Measurements from ENCODE around the gene P3H2.
A peak's percentile ranks its signal among the peaks of the same experiment; 100 is the strongest.
"Not testable (repeated sequence)": the region's sequence is repeated elsewhere in the genome, so short reads cannot be mapped to it uniquely, and the experiment has no call there.

P3H2 gene

GRCh38 chr3:189978753-189979152, 141.9 kb downstream of the P3H2 start:
- DNase-seq (ENCODE audit: low spot score), result no peak

- DNase-seq (ENCODE audit: low spot score), result no peak
Measured at GRCh38 chr3:189977174-189977573, 143.5 kb downstream of the P3H2 start.

- no peak for DNase-seq (ENCODE audit: low spot score)
Measured at GRCh38 chr3:189975391-189975990, 145.2 kb downstream of the P3H2 start.

- no peak for DNase-seq (ENCODE audit: low spot score)
Measured at GRCh38 chr3:189974359-189974758, 146.3 kb downstream of the P3H2 start.

GRCh38 chr3:189967254-189967865, 153.3 kb downstream of the P3H2 start:
- DNase-seq (ENCODE audit: low spot score), result peak; percentile 54

- DNase-seq (ENCODE audit: low spot score), result no peak
Measured at GRCh38 chr3:189966843-189967242, 153.9 kb downstream of the P3H2 start.

GRCh38 chr3:189964623-189965332, 155.9 kb downstream of the P3H2 start:
- no peak for DNase-seq (ENCODE audit: low spot score)

GRCh38 chr3:189962466-189962865, 158.2 kb downstream of the P3H2 start:
- DNase-seq (ENCODE audit: low spot score), result no peak

GRCh38 chr3:189961522-189962161, 159.1 kb downstream of the P3H2 start:
- peak; percentile 83 for DNase-seq (ENCODE audit: low spot score)

GRCh38 chr3:189961086-189961485, 159.6 kb downstream of the P3H2 start:
- not testable (repeated sequence) for DNase-seq (ENCODE audit: low spot score)

GRCh38 chr3:189954733-189955665, 165.7 kb downstream of the P3H2 start:
- no peak for DNase-seq (ENCODE audit: low spot score)

- no peak for DNase-seq (ENCODE audit: low spot score)
Measured at GRCh38 chr3:189953551-189953950, 167.1 kb downstream of the P3H2 start.

- DNase-seq (ENCODE audit: low spot score), result no peak
Measured at GRCh38 chr3:189952272-189952671, 168.4 kb downstream of the P3H2 start.

GRCh38 chr3:189950258-189950657, 170.4 kb downstream of the P3H2 start:
- DNase-seq (ENCODE audit: low spot score), result no peak

GRCh38 chr3:189949580-189949979, 171.1 kb downstream of the P3H2 start:
- DNase-seq (ENCODE audit: low spot score), result no peak

GRCh38 chr3:189948724-189949045, 172.0 kb downstream of the P3H2 start:
- no peak for DNase-seq (ENCODE audit: low spot score)

GRCh38 chr3:189947948-189948723, 172.6 kb downstream of the P3H2 start:
- no peak for DNase-seq (ENCODE audit: low spot score)

- DNase-seq (ENCODE audit: low spot score), result no peak
Measured at GRCh38 chr3:189947068-189947467, 173.6 kb downstream of the P3H2 start.

GRCh38 chr3:189945935-189946709, 174.6 kb downstream of the P3H2 start:
- no peak for DNase-seq (ENCODE audit: low spot score)

All from iPS-NIHi11 (cell line).